ENCODE results near the gene EFHD1.
"Not testable (repeated sequence)": the region's sequence is repeated elsewhere in the genome, so short reads cannot be mapped to it uniquely, and the experiment has no call there.

The EFHD1 gene

GRCh38 chr2:232655392-232655791 lies 22.0 kb downstream of the EFHD1 start:
- no peak for DNase-seq

GRCh38 chr2:232658217-232658785 lies 24.9 kb downstream of the EFHD1 start:
- DNase-seq, result no peak

GRCh38 chr2:232659359-232659758 lies 26.0 kb downstream of the EFHD1 start:
- DNase-seq, result no peak

GRCh38 chr2:232662486-232663260 lies 29.3 kb downstream of the EFHD1 start:
- DNase-seq, result no peak

GRCh38 chr2:232666051-232666805 lies 32.8 kb downstream of the EFHD1 start:
- DNase-seq, result no peak

GRCh38 chr2:232667989-232668583 lies 34.7 kb downstream of the EFHD1 start:
- DNase-seq, result peak; percentile 27

GRCh38 chr2:232668805-232669444 lies 35.5 kb downstream of the EFHD1 start:
- no peak for DNase-seq

- no peak for DNase-seq
These were observed 39.2 kb downstream of the EFHD1 start for GRCh38 chr2:232672588-232672987.

GRCh38 chr2:232674491-232674890 lies 41.1 kb downstream of the EFHD1 start:
- no peak for DNase-seq

- DNase-seq, result no peak
These were observed 42.0 kb downstream of the EFHD1 start for GRCh38 chr2:232675381-232675780.

- DNase-seq, result no peak
These were observed 46.6 kb downstream of the EFHD1 start for GRCh38 chr2:232680006-232680405.

GRCh38 chr2:232681527-232681926 lies 48.1 kb downstream of the EFHD1 start:
- no peak for DNase-seq

GRCh38 chr2:232683368-232683767 lies 50.0 kb downstream of the EFHD1 start:
- no peak for DNase-seq

- DNase-seq, result not testable (repeated sequence)
These were observed 52.0 kb downstream of the EFHD1 start for GRCh38 chr2:232685391-232685790.

- DNase-seq, result no peak
These were observed 54.2 kb downstream of the EFHD1 start for GRCh38 chr2:232687382-232688160.

GRCh38 chr2:232688201-232688600 lies 54.8 kb downstream of the EFHD1 start:
- DNase-seq, result no peak

GRCh38 chr2:232689152-232689910 lies 55.9 kb downstream of the EFHD1 start:
- DNase-seq, result peak; percentile 28

GRCh38 chr2:232691117-232691516 lies 57.7 kb downstream of the EFHD1 start:
- DNase-seq, result not testable (repeated sequence)

GRCh38 chr2:232693344-232693743 lies 59.9 kb downstream of the EFHD1 start:
- no peak for DNase-seq

- DNase-seq, result no peak
These were observed 63.2 kb downstream of the EFHD1 start for GRCh38 chr2:232696609-232697058.
